Epithelial cell of proximal tubule (primary cell): ENCODE measurements around the gene GJD4. TPM values are rescaled to one million over a fixed set of nuclear protein-coding genes. Genes with fewer than 3 reads are reported as not detected.

ENCODE experiments used
- DNase-seq: peaks from one replicate; pipeline ENCODE4 v3.0.0-alpha.2; 2011; ENCODE audit warnings: low read depth
- H3K4me3 ChIP-seq: 2 replicates; pipeline ENCODE4 v1.5.1; 2011; ENCODE audit warnings: low read depth, mild to moderate bottlenecking, low read length
- CTCF ChIP-seq: conservative IDR thresholded peaks from 2 replicates; pipeline ENCODE4 v1.5.1; 2012; ENCODE audit warnings: low read depth, mild to moderate bottlenecking, low read length
- total RNA-seq: library from RNA; depleted of rRNA; stranded (reverse); fragments of >200 nt; gene quantifications from 2 replicates; pipeline ENCODE4 v1.2.3, GENCODE V29; 2015

Gene GJD4
- total RNA-seq, 1 donor from 2014 or later, result not detected

GRCh38 chr10:35639021-35639727 is 34.0 kb downstream of the GJD4 start:
- DNase-seq, result no peak
- peak overlapping the region; percentile 53 for H3K4me3 ChIP-seq
- no peak for TF ChIP-seq CTCF

GRCh38 chr10:35639728-35640401 is 34.7 kb downstream of the GJD4 start:
- no peak for DNase-seq
- peak; percentile 21 for TF ChIP-seq CTCF
- H3K4me3 ChIP-seq, result peak overlapping the region; percentile 53

GRCh38 chr10:35640474-35640873 is 35.3 kb downstream of the GJD4 start:
- TF ChIP-seq CTCF, result no peak
- peak overlapping the region; percentile 53 for H3K4me3 ChIP-seq
- DNase-seq, result no peak

GRCh38 chr10:35640951-35641675 is 36.0 kb downstream of the GJD4 start:
- DNase-seq, result no peak
- TF ChIP-seq CTCF, result no peak
- H3K4me3 ChIP-seq, result peak overlapping the region; percentile 68

- TF ChIP-seq CTCF, result no peak
- no peak for DNase-seq
- H3K4me3 ChIP-seq, result peak overlapping the region; percentile 68
Measured at GRCh38 chr10:35641676-35642034, 36.5 kb downstream of the GJD4 start.

GRCh38 chr10:35642035-35642792 is 37.1 kb downstream of the GJD4 start, which contains the start of gene FZD8:
FZD8 (minus strand) TSS chr10:35642296; CDS start chr10:35641429, 867 bp downstream.
- peak within 1 kb of the TSS; percentile 68 for H3K4me3 ChIP-seq
- peak; percentile 20 for TF ChIP-seq CTCF
- no peak for DNase-seq
